ENCODE results near the gene AUTS2.

The AUTS2 gene

DNA sequence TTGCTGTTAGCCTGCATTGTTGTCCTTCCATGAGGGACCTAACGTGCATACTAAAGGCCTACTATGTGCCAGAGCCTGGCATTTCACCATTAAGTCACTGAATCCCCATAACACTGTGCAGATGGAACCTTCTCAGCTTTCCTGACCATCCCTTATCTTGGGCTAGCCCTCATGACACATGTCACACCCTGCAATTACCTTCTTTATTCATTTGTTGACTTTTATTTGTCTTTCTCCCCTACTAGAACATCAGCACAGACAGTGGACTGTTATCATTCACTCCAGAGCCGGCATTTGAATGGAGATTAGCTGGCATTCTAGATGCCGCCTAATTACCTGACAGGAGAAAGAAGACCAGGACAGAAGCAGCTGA is 1062.5 kb downstream of the AUTS2 start:
- no peak for DNase-seq

DNA sequence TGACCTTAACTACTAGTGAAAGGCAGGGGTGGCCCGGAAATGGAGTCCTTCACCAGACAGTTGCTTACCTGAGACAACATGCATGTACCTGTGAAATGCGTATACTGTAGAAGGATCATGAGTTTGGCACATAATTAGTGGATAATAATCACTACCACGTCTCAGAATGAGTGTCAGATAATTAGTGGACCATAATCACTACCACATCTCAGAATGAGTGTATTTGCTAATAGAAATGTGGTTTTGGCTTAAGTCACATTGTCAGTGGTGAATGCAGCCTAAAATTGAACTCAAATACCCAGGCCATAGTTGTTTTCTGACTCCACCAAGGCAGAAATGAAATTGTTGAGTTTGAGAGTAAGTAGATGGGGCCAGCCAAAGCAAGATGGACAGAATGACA is 1065.4 kb downstream of the AUTS2 start:
- DNase-seq, result no peak

DNA sequence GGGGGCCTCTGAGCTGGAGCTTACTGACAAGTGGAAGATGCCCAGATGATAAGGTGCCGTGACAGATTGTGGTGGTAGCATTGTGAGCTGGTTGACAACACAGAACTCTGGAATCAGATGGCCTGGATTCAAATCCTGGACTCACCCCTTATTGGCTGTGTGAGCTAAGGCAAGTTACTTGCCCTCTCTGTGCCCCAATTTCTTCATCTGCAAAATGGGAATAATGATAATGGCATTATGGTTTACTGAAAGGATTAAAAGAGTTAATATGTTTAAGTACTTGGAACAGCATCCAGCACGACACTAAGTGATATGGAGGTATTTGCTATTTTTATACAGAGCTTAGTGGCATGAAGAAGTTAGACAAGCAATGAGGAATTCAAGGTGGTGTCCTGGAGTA is 1067.7 kb downstream of the AUTS2 start:
- no peak for DNase-seq

DNA sequence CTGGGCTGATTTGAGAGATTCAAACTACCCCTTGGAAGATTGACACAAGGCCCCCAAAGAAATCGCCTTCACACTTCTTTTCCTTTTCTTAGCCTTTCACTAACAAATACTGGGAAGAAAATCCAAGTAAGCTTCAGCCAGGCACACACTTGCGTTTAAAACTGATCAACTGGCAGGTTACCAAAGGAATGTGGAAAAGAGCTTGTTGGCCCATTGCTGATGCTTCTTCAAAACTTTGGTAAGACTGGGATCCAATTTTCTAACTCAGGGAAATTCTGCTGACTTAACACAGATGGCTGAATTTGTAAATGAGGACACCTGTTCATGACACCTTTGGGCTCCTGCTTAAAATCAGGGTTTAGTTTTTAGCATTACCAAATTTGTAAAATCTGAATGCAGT is 1069.1 kb downstream of the AUTS2 start:
- no peak for DNase-seq

DNA sequence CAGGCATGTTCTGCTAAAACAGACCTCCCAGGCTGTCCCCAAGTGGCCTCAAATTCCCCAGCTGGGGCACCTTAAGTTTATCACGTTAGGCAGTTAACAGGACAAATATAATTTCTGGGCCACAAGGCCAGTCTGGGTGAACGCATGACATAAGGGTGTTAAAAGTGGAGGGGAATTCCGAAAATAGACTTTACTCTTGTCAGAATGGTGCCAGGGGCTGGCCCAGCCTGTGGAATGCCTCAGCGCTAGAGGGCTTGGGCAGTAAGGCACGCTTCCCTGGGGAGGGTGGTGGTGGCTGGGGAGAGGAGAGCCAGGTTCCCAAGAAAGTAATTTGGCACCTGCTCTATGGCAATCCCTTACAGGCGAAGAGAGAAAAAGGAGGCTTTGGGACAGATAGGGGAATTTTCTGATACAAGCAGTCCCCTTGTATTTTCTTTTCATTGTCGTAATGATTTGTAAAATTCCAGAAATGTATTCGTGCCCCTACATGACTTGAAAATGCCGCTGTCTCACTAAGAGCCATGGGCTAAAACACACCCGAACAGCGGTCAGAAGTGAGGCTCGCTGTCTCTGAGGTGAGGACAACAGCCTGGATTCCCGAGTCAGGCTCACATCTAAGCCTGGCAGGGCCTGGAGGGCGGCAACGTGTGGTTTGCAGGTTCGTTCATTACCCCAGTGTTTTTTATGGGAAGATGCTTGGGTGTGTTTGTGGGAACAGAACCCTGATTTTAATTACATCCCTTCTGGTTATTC is 1070.5 kb downstream of the AUTS2 start:
- DNase-seq, result no peak

DNA sequence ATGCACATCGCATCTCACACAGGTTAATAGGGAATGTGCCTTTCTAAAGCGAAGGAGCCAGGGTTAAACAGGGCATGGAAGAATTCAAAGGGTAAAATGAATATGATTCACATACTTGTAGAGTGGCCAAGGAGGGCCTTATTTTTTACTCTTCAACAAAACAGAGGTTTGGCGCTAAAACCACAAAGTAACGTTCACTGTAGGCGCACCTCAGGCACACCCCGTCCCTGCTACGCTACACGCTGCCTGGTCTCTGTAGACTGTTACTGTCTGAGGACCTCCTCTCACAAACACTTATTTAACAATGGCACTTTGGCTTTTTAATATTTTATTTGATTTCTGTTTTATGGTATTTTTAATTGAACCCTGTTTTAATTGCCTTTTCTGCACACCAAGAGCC is 1071.6 kb downstream of the AUTS2 start:
- DNase-seq, result no peak

DNA sequence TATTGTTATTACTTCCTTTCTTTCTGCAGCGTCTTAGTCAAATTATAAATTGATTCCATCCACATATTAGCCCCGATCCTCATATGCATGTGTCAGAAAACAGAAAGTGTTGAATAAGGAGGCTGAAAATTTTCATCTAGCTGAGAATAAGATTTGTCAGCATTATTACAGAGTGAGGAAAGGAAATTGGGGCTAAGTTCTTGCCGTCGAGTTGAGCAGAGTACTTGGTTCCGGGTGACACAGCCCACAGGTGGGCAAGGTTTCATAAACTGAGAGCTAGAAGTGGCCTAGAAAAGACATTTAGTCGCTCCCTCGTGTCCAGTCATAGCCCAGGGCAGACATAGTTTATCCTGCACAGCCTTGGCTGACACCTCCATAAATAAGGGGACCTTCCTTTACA is 1072.0 kb downstream of the AUTS2 start:
- no peak for DNase-seq

DNA sequence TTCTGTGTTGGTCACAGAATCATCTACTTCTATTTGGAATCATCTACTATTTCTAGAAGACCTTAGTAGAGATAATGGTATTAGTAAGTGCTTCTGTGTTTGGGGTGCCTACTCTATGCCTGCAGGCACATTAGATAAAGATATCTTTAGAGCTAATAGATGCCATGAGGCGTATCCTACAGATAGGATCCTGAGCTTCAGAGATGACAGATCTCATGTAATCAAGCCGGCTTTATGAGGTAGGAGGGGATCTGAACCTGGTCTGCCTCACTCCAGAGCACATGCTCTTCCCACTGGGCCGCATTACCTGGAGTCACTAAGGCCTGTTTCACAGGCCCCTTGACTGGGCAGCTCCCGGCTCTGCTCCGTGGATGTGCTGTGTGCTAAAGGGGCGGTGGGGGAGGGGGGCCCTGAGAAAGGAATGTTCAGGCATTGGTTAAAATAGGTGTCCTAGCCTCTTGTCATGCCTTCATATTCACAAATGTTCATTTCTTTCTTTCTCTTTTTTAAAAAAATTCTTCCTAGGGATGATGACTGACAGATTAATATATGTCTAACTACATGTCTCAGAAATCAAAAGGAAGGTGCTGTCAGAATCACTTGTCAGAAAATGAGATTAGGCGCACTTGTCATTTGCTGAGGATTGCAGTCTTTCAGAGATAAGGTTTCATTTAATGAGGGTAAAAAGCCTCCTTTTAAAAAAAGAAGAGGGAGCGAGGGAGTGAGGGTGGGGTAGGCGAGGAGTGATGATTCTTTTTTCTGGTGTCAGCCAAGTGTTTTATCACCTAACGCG is 1075.7 kb downstream of the AUTS2 start:
- DNase-seq, result no peak

DNA sequence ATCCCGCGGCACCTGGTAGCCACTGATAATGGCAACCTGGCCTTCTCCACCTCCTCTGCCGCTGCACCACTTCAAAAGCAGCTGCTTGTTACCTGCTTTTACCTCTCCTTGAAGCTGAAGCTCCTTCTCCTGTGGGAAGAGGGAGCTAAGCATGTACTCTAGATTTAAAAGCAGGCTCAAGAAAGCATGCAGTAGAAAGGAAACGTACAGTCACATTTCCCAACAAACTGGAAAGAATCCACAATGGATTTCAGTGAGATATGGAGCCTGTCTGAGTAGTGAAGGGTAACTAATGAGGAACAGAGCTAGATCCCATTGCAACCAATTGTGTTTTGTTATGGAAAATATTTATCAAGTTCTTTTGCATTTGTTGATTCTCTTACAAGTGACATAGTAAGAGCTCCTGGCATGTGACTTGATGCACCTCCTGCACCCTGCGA is 1076.3 kb downstream of the AUTS2 start:
- DNase-seq, result no peak

DNA sequence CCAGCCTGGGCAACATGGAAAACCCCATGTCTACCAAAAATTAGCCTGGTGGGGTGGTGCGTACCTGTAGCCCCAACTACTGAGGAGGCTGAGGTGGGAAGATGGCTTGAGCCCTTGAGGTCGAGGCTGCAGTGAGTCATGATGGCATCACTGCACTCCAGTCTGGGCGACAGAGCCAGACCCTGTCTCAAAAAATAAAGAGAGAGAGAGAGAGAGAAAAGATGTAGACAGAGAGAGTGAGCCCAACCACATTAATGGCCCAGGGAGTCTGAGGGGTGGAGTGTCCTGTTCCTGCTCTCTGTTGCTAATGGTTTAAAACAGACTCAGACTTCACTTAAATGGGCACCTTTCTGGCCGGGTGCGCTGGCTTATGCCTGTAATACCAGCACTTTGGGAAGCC is 1078.0 kb downstream of the AUTS2 start:
- DNase-seq, result no peak

DNA sequence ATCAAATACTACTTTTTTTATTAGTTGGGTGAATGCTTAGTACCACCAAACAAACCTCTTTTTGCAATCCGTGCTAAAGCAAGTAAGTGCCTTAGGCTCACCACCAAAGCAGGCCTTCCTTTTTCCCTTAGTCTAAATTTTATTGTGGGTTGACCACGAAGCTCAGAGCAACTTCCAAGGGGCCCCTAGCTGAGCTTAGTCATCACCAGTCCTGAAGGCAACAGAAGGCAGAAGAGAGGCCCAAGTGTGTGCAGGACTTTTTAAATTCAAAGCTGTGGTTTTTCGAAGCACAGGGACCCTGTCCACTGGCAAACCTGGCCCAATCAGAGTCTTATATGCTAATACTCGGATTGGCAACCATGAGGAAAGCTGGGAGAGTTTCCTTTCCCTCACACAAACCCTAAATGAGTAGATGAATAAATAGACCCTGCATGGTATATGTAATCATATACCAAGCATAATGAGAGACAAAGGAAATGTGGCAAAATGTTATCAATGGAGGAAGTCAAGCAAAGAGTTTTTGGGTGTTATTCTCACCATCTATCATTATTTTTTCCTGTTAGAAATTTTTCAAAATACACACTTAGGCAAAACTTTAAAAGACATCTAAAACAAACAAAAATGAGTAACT is 1080.5 kb downstream of the AUTS2 start:
- DNase-seq, result peak; percentile 22

DNA sequence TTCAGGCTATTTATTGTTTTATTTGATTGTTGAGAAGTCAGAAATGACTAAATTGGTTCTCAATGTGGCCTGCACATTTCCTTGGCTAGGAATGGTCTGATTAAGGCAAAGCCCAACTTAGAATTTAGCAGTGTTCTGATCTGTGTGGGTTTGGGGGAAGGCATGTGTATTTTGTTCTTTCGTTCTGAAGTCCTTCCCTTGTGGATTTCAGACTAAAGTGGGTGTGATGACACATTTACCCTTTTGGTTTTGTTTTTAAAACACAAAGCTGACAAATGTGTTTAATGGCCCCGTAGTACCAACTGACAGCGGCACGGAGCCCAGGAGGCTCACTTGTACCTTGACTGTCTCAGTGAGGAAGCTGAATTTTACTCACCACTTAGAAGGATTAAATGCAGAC is 1081.4 kb downstream of the AUTS2 start:
- DNase-seq, result no peak

DNA sequence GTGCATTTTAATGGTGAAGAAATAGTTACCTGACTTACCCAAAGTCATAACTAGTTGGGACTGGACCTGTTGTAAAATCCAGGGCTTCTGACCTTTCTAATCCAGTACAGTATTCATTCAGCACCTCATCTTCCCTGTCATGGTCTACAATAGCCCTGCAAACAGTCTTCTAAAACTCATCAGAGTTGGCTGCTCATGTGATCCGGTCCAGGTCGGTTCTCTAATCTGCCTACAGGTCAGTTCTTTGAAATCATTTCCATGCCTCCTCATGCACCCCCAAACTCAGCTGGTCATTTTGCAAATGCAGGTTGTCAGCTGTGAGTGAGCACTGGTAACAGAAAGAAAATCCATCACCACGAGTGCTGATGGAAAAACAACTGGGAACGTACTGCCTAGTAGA is 1082.0 kb downstream of the AUTS2 start:
- DNase-seq, result no peak

DNA sequence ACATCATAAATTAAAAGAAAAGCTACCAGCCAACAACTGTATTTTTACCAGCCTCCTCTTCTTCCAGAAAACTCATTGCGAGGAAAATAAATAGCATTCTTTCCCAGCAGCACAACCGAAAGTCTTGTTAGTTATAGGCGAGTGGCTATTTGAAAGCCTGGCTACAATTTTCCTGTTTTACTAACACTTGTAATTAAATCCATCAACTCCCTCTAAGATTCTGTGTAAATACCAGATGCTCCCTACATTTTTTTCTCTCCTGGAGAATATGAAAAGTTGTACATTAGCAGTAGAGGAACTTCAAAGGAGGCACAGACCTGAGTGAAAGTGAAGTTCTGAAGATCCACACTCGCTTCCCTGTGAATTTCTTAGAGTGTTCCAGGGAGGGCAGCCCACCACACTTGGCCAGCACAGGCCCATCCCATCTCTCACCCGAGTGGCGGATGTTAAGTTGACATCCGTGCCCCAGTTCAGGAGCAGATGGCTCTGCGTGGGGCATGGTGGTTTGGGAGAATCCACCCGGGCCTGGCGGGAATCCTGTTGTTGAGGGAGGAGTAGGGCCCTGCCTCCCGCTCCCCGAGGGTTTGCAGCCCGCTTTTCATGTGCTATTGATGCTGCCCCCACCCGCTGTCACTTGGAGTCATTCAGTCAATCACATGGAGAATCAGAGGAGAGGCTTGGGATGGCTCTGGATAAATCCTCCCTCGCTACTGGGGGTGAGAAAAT is 1082.6 kb downstream of the AUTS2 start:
- no peak for DNase-seq

DNA sequence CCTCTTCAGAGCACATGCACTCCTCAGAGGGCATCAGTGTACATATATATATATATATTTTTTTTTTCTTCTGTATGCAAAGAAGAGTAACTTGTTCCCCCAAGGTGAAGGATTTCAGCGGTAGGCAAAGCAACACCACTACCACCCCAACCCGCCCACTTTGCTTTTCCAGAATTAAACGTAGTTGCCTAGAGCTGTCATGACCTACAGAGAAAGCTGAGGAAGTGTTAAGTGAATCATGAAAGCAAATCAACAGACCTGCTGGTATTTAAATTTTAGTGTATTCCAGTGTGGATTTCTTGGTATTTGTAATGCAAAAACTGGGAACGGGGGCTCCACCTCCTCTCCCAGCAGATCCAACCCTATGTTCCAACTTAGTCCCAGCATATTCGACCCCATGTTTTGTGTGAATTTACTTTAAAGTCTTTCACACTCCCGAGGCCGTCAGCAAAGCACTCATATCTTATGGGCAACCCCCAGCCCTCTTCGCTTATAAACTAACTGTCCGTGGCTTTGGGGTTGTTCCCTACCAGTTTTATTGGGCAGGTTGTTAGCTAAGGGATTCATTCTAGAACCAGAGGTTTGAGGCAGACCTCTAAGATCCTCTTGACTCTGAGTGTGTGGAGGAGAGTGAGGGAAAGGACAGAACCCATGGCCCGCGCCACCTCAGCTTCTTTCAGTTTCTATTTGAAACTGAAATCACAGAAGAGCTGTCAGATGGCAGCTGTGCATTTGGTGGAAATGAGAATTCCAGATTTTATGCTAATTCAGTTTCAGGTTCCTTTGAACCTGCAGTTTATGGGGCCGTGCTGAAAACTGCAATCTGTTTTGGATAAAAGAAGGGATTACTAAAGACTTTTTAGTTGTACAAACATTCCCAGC is 1083.4 kb downstream of the AUTS2 start:
- DNase-seq, result no peak

DNA sequence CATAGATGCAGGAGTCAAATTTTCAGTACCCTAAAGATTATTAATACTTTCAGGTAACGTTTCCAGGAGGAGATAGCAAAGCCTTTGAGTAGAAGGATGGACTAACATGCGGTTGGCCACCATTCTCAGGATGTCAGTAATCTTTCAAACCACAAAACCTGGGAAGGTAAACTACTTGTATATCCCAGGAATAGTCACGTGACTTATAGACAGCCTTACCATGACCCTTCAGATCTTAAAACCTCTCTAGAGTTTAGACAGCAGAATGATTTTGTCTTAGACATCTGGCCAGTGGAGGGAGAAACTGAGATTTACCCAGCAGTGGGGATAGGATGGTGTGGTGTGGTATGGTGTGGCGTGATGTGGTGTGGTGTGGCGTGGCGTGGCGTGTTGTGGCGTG is 1085.9 kb downstream of the AUTS2 start:
- no peak for DNase-seq

DNA sequence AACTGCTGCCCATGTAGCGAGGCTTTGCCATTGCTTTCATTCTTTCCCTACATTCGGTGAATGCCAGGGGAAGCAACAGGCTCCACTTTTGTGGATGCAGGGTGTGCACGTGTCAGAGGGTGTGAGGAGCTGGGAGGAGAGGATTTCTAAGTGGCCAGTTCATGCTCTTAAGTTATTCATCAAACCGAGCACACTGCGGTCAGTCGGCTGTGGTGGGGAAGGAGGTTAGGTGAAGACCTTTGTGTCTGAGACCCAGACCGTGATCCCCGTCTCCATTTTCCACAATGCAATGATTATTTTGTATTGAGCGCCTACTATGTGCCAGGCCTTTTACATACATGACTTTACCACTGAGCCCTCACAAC is 1095.0 kb downstream of the AUTS2 start:
- no peak for DNase-seq

DNA sequence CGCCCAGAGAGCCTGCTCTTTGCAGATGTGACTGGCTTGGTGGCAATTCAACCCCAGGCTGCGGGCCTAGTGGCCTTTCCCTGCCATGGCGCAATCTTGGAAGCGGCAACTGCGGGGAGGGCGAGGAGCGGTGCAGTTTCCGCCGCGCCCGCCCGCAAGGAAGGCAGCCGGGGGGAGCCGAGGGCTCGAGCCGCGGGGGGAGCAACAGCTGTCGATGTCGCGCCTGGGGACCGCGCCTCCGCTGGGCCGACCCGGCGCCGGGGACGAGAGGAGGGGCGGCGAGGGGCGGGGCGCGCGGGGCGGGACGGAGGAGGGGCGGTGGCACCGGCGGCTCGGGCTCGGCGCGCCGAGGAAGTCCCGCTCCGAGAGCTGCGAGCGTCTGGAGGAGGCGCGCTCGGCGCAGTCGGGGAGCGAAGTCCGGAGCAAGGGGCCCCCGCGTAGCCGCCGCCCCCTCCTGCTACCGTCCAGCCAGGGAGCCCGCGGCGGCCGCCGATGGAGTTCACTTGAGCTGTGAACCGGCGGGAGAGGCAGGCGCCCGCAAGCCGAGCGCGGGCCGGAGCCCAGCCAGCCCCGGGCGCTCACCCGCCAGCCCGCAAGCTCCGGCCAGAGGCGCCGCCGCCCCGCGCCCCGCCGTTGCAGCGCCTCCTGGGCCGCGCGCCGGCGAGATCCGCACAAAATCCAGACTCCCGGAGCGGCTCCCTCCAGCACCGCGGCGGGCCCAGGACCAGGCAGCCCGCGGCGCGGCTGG is 1095.6 kb downstream of the AUTS2 start:
- peak; percentile 48 for DNase-seq

DNA sequence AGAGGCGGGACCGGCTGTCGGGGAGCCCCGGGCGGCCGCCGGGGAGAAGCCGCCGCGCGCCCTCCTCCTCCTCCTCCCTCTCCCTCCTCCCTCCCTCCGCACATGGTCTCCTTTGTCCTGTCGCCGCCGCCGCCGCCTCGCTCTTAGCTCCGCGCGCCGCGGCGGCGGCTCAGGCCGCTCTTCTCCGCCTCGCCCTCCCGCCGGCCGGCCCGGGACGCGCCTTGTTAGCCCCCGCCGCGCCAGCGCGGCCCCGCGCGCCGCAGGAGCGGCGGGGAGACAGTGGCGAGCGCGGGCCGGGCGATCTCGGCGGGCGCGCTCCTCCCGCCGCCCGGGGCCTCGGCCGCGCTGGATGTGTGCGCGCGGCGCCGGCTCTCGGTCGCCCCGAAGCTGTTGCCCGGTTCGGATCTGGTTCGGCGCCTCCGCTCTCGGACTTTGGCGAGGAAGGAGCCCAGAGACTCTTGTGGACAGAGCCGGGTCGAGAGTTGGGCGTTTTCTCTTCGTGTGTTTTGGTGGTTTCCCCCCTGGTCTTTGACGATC is 1096.2 kb downstream of the AUTS2 start:
- DNase-seq, result peak; percentile 49

DNA sequence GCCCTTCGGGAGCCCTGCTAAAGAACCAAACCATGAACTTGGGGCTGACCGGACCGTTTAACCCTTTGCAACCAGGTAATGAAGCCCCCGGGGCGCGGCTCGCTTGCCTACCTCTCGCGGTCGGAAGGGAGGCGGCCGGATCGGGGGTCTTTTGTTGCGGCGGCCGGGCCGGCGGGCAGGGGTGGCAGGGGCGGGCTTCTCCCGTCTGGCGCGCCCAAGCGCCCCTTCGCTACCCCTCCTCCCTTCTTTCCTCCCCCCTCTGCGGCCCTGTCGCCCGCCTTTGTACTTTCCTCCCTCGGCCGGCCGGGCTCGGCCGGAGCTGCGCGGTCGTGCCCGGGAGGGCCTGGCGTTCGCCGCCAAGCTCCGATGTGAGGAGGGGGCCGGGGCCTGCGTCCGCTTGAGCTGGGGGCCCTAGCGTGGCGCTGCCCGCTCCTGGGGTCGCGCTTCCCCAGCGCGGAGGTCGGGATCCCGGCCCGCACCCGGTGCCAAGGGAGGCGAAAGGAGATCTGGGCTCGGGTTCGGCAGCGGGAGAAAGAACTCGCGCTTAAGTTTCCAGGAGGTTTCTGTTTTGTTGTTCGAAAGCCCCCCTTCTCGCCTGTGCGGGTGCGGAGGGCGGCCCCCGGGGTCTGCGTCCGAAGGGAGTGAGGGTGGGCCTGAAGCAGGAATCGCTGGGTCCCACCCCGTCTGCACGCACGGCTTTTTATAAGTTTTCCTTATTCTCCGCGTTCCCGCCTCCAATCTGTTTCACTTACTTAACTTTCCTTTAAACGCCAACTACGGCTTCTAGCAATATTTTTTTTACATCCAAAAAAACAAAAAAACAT is 1096.9 kb downstream of the AUTS2 start:
- no peak for DNase-seq

DNA sequence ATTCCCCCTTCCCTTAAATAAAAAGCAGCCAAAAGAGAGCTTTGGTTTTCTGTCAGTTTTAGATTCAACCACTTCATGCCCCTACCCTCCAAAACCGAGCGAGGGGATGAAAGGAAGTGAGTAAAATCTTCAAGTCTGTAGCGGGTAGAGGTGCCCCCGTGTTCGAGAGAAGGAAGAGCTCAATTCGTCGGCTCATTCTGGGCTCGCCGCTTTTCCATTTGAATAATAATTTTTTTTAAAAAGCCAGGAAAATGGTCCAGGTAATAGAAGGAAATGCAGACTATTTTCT is 1097.5 kb downstream of the AUTS2 start:
- DNase-seq, result no peak

Data from hematopoietic multipotent progenitor cell treated with erythropoietin and hydrocortisone succinate and interleukin-3 and kit ligand, for 6 days (in vitro differentiated cells).